Karpas-422 (cell line): ENCODE data around the gene ZNF532. TPM values are rescaled to one million over a fixed set of nuclear protein-coding genes. Genes with fewer than 3 reads are reported as not detected.
A peak's percentile ranks its signal among the peaks of the same experiment; 100 is the strongest.

Experiments used
- DNase-seq: peaks from one replicate; pipeline ENCODE4 v3.0.0-alpha.2; 2015
- H2AFZ ChIP-seq: fragments of 200-600 bp; sonication (generic); 2 replicates; pipeline ENCODE4 v1.6.1; 2014; ENCODE audit warnings: antibody characterized with exemption, low read length, mixed read lengths
- H3K27ac ChIP-seq: fragments of 200-600 bp; sonication (generic); 2 replicates; pipeline ENCODE4 v1.5.1; 2014; ENCODE audit warnings: mild to moderate bottlenecking, low read length, moderate library complexity
- H3K27me3 ChIP-seq: fragments of 200-600 bp; sonication (generic); 2 replicates; pipeline ENCODE4 v1.6.1; 2014; ENCODE audit warnings: low read length, mixed read lengths
- H3K36me3 ChIP-seq: fragments of 200-600 bp; sonication (generic); 2 replicates; pipeline ENCODE4 v1.6.1; 2014; ENCODE audit warnings: low read length, mixed read lengths; ENCODE audit not compliant: insufficient read depth
- H3K4me1 ChIP-seq: fragments of 200-600 bp; sonication (generic); 2 replicates; pipeline ENCODE4 v1.6.1; 2014; ENCODE audit warnings: mild to moderate bottlenecking, low read length, mixed read lengths
- H3K4me2 ChIP-seq: fragments of 200-600 bp; sonication (generic); 2 replicates; pipeline ENCODE4 v1.6.1; 2014; ENCODE audit warnings: low read length, low read depth, mild to moderate bottlenecking; ENCODE audit not compliant: poor library complexity, severe bottlenecking
- H3K4me3 ChIP-seq: fragments of 200-600 bp; sonication (generic); 2 replicates; pipeline ENCODE4 v1.5.1; 2014; ENCODE audit warnings: mild to moderate bottlenecking, antibody characterized with exemption, low read length, mixed read lengths
- H3K79me2 ChIP-seq: fragments of 200-600 bp; sonication (generic); 2 replicates; pipeline ENCODE4 v1.6.1; 2014; ENCODE audit warnings: mild to moderate bottlenecking, low read length, mixed read lengths
- H3K9ac ChIP-seq: fragments of 200-600 bp; sonication (generic); 2 replicates; pipeline ENCODE4 v1.6.0; 2014; ENCODE audit warnings: low read length
- H3K9me2 ChIP-seq: fragments of 200-600 bp; sonication (generic), shearing (Covaris generic); replicated peaks from 2 replicates; pipeline ENCODE4 v1.6.0; 2014; ENCODE audit warnings: mild to moderate bottlenecking, low read length, moderate library complexity; ENCODE audit not compliant: insufficient read depth
- H3K9me3 ChIP-seq: fragments of 300-700, 200-600 bp; sonication (generic); 2 replicates; pipeline ENCODE4 v1.6.1; 2014; ENCODE audit warnings: low read length, mixed read lengths
- H4K20me1 ChIP-seq: fragments of 200-600 bp; sonication (generic); 2 replicates; pipeline ENCODE4 v1.6.1; 2014; ENCODE audit warnings: mild to moderate bottlenecking, antibody characterized with exemption, low read length, low read depth; ENCODE audit not compliant: insufficient read depth
- total RNA-seq: library from RNA; depleted of rRNA; stranded (reverse); fragments of >200 nt; shearing (Covaris generic); gene quantifications from 2 replicates; pipeline ENCODE4 v1.2.3, GENCODE V29; 2014; ENCODE audit warnings: low replicate concordance

ZNF532 gene
- total RNA-seq, 1 experiment from 2014 or later: 34.9 TPM

DNA sequence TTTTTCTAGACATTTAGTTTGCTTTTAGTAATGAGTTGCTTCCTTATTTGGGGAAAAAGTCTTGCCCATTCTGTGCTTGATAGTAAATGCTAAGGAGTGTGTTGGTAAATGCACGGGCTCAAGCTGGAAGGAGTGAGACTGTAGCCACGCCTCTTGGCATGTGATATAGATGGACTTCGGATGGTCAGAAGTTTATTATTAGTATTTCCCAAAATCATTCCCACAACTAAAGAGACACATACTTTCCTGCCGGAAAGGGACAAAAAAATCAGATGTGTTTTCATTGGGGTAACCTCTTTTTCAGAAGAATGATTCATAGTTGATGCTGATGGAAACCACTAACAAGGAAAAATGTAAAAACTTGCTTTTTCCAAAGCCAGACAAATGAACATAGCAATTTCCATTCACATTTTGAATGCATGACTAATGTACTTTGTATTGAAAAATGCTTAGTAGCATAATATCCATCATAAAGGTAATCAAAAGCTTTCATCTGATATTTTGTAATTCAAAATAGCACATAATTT, 133.2 kb downstream of the ZNF532 start:
- Histone ChIP-seq H3K79me2 (no peaks in the 10 kb centered on the region), H3K9me2 (no peaks in the 10 kb centered on the region), H3K27me3 (no peaks in the 10 kb centered on the region), H2AFZ (no peak overlapping the region), H3K36me3 (no peaks in the 10 kb centered on the region), H3K9me3 (no peaks in the 10 kb centered on the region), H4K20me1 (no peaks in the 10 kb centered on the region), H3K4me1 (peaks cover 28% of the 10 kb centered on the region), H3K4me3 (no peak overlapping the region), H3K27ac (peak overlapping the region; percentile 81; the same call in 1 of the 2 replicates), H3K9ac (no peak overlapping the region), H3K4me2 (peak overlapping the region; percentile 80)
- DNase-seq: no peak

DNA sequence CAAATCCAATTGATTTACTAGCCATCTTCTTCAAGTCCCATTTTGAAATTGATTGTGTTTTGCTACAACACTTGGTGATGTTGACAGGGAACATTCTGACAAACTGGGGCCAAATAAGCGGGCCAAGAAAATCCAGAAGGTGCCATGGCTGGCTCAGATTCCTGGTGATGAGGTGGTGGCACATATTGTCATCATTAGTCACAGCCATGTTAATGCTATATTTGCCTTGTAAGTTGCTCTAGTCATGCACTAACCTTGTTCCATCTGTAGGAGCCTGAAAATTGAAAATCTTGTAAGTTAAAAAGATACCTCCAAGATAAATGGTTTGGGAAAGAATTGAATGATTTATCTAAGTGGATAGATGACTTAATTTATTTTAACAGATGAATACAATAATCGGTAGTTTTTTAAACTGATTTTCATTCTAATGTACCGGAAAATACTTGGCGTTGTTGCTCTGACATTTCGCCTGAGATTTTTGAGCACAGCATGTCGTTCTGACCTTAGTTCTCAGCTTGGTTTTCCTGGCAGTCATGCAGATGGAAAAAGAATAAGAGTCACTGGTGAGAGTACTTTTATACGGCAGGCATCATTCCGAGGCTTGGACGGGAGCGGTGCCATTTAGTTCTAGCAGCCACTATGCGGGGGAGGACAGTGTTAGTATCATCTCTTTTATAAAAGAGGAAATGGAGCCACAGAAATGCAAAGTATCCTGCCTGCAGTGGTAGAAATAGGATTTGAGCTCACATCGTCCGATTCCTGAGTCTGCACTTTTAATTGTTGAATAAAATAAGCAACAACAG, 133.9 kb downstream of the ZNF532 start:
- Histone ChIP-seq H3K36me3 (no peaks in the 10 kb centered on the region), H3K27me3 (no peaks in the 10 kb centered on the region), H3K9me3 (no peaks in the 10 kb centered on the region), H3K4me3 (peak overlapping the region; percentile 65), H3K9me2 (no peaks in the 10 kb centered on the region), H4K20me1 (no peaks in the 10 kb centered on the region), H3K4me1 (peaks cover 20% of the 10 kb centered on the region), H3K27ac (peak overlapping the region; percentile 81), H2AFZ (peak overlapping the region; percentile 80; the same call in 1 of the 2 replicates), H3K4me2 (peak overlapping the region; percentile 80), H3K9ac (peak overlapping the region; percentile 69), H3K79me2 (no peaks in the 10 kb centered on the region)
- DNase-seq: peak; percentile 85

DNA sequence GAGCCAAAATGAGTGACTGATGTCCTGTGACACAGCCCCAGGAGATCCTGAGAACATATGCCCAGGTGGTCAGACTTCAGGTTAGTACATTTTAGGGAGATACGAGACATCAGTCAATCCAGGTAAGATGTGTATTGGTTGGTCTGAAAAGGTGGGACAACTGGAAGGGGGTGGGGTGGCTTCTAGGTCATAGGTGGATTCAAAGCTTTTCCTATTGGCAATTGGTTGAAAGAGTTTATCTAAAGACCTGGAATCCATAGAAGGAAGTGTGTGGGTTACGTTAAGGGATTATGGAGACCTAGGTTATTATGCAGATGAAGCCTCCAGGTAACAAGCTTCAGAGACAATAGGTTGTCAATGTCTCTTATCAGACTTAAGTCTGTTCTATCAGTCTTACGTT, 136.5 kb downstream of the ZNF532 start:
- no peak overlapping the region for H3K4me3 ChIP-seq
- peaks cover 27% of the 10 kb centered on the region for H3K4me1 ChIP-seq
- no peaks in the 10 kb centered on the region for H3K27me3 ChIP-seq
- H3K4me2 ChIP-seq: no peak overlapping the region
- H3K9ac ChIP-seq: no peak overlapping the region
- H3K79me2 ChIP-seq: no peaks in the 10 kb centered on the region
- no peak overlapping the region for H3K27ac ChIP-seq
- no peaks in the 10 kb centered on the region for H3K36me3 ChIP-seq
- no peak overlapping the region for H2AFZ ChIP-seq
- no peaks in the 10 kb centered on the region for H4K20me1 ChIP-seq
- no peaks in the 10 kb centered on the region for H3K9me2 ChIP-seq
- H3K9me3 ChIP-seq: no peaks in the 10 kb centered on the region
- DNase-seq: no peak

DNA sequence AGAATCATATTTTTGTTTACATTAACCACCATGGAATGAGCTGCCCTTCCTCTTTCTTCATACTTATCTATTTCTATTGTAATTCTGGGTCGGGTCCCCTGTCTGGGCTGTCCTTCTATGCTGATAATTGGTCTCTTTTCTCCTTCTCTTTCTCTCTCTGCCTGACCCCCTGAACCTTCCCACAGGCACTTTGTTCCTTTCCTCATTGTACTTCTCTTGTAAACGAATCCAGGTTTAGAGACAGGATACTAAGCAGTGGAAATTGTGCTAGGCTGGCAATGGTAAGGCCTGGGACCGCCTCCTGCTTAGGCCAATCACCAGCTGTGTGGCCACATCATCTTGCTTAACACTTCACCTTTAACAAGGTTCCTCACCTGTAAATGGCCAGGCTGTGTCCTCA, 137.0 kb downstream of the ZNF532 start:
- H3K9ac ChIP-seq: no peak overlapping the region
- no peaks in the 10 kb centered on the region for H3K9me3 ChIP-seq
- H3K9me2 ChIP-seq: no peaks in the 10 kb centered on the region
- H4K20me1 ChIP-seq: no peaks in the 10 kb centered on the region
- DNase-seq: no peak
- H3K4me1 ChIP-seq: peaks cover 28% of the 10 kb centered on the region
- no peak overlapping the region for H3K4me3 ChIP-seq
- no peak overlapping the region for H3K27ac ChIP-seq
- H3K27me3 ChIP-seq: no peaks in the 10 kb centered on the region
- H3K4me2 ChIP-seq: no peak overlapping the region
- no peaks in the 10 kb centered on the region for H3K79me2 ChIP-seq
- H2AFZ ChIP-seq: no peak overlapping the region
- H3K36me3 ChIP-seq: no peaks in the 10 kb centered on the region

DNA sequence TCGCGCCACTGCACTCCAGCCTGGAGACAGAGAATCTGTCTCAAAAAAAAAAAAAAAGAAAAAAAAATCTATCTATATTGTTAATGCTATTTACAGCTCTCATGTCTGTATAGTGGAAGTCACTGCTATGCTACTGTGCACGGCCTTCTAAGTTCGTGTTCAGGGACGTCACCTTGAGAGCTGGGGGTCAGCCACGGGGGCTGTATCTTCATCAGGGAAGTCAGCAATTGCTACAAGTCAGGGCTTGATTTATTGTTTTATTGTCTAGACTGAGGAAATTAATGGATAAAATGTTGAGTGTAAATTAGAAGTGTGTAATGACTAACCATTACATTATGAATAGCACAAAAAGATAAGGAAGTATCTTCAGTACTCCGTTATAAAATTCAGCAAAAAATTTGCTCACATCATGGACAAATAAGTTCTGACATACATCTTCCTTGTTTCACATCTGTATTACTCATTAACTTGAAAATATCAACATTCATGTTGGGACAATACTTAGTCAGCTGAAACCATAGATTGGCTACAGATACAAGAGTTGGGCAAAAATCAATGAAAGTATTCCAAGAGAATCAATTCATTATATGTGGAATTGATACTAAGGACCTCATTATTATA, 138.4 kb downstream of the ZNF532 start:
- H3K9ac ChIP-seq: no peak overlapping the region
- H3K79me2 ChIP-seq: no peaks in the 10 kb centered on the region
- H3K9me2 ChIP-seq: no peaks in the 10 kb centered on the region
- H3K4me2 ChIP-seq: no peak overlapping the region
- no peak overlapping the region for H3K4me3 ChIP-seq
- no peaks in the 10 kb centered on the region for H3K27me3 ChIP-seq
- no peaks in the 10 kb centered on the region for H3K9me3 ChIP-seq
- H3K4me1 ChIP-seq: peaks cover 34% of the 10 kb centered on the region
- no peak overlapping the region for H2AFZ ChIP-seq
- no peak overlapping the region for H3K27ac ChIP-seq
- no peak for DNase-seq
- H4K20me1 ChIP-seq: no peaks in the 10 kb centered on the region
- no peaks in the 10 kb centered on the region for H3K36me3 ChIP-seq

DNA sequence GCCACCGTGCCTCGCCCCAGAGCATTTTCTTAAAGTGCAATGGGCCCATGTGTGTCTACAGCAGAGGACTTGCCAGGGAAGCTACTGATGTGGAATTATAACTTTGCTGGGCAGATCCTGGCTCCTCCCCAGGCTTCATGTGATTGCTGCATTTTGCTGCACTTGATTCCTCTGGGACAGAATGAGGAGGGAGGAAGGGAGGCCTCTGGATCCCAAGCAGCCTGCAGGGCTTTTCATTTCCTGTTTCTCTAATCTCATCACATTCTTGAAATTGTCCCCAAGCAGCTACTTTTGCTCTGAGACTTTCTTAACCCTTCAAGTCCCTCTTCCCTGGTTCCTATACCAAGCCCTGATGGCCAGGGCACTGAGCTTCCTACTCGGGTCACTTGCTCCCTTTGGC, 140.6 kb downstream of the ZNF532 start:
- H3K27ac ChIP-seq: no peak overlapping the region
- no peaks in the 10 kb centered on the region for H3K79me2 ChIP-seq
- H3K4me3 ChIP-seq: no peak overlapping the region
- H3K27me3 ChIP-seq: no peaks in the 10 kb centered on the region
- no peak for DNase-seq
- H3K36me3 ChIP-seq: no peaks in the 10 kb centered on the region
- H3K4me2 ChIP-seq: no peak overlapping the region
- H3K9me2 ChIP-seq: no peaks in the 10 kb centered on the region
- H3K4me1 ChIP-seq: peaks cover 19% of the 10 kb centered on the region
- H4K20me1 ChIP-seq: no peaks in the 10 kb centered on the region
- no peaks in the 10 kb centered on the region for H3K9me3 ChIP-seq
- H3K9ac ChIP-seq: no peak overlapping the region
- no peak overlapping the region for H2AFZ ChIP-seq

DNA sequence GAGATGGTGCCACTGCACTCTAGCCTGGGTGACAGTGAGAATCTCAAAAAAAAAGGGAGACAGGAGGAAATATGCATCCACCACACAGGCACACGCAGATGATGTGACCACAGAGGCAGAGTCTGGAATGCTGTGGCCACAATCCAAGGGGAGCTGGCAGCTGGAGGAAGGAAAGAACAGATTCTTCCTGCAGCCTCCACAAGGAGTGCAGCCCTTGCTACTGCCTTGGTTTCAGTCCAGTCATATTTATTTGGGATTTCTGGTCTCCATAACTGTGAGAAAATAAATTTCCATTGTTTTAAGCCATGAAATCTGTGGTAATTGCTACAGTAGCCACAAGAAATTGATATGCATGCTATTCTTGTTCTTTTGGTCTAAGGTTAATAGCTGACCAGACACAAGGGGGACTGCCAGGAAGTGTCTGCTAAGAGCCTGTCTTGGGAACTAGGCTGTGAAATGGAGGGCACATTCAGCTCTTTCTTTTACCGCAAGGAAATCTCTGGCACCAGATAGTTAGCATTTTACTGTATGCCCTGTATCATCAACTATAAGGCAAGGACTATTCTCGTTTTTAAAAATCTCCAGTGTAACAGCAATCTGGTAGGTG, 141.9 kb downstream of the ZNF532 start:
- Histone ChIP-seq H3K36me3 (no peaks in the 10 kb centered on the region), H3K4me3 (no peak overlapping the region), H4K20me1 (no peaks in the 10 kb centered on the region), H3K4me2 (no peak overlapping the region), H3K79me2 (no peaks in the 10 kb centered on the region), H3K9me2 (no peaks in the 10 kb centered on the region), H3K4me1 (peaks cover 19% of the 10 kb centered on the region), H3K9ac (no peak overlapping the region), H3K9me3 (no peaks in the 10 kb centered on the region), H3K27me3 (no peaks in the 10 kb centered on the region), H3K27ac (no peak overlapping the region), H2AFZ (0 out of 2 replicates have a peak overlapping the region, but pooled peaks have one; percentile 14)
- no peak for DNase-seq

DNA sequence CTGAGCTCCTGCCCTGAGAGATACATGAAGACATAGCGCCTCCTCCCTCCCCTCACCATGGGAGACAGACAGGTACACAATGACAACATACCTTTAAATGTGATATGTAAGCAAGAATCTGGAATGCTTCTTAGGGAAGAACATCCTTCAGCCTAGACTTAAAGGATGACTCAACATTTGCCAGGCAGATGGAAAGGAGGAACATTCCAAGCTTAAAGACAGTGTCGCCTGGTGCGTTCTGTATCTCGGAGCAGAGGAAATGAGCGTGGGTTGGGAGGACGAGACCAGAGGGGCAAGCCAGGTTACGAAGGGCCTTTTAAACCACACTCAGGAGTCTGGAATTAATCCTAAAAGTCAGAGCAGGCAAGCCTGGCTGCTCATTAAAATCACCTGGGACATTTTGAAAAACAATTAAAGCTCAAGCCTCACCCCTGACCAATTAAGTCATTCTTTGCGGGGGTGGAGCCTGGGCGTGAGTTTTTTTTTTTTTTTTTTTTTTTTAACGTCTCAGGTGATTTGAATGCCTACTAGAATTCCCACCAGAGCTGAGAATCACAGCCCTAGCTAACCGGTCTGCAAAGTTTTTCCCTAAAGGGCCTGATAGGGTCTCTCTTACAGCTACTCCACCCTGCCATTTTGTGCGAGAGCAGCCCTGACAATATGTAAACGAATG, 143.8 kb downstream of the ZNF532 start:
- no peaks in the 10 kb centered on the region for H3K36me3 ChIP-seq
- no peaks in the 10 kb centered on the region for H4K20me1 ChIP-seq
- H3K9ac ChIP-seq: no peak overlapping the region
- H2AFZ ChIP-seq: no peak overlapping the region
- H3K4me2 ChIP-seq: no peak overlapping the region
- H3K79me2 ChIP-seq: no peaks in the 10 kb centered on the region
- H3K4me3 ChIP-seq: no peak overlapping the region
- H3K27ac ChIP-seq: no peak overlapping the region
- no peaks in the 10 kb centered on the region for H3K27me3 ChIP-seq
- peaks cover 19% of the 10 kb centered on the region for H3K4me1 ChIP-seq
- DNase-seq: no peak
- H3K9me3 ChIP-seq: no peaks in the 10 kb centered on the region
- H3K9me2 ChIP-seq: no peaks in the 10 kb centered on the region
